Glomerular visceral epithelial cell (primary cell): Measurements from ENCODE around the gene TBX15.

ENCODE experiments used
- DNase-seq: peaks from one replicate; pipeline ENCODE4 v3.0.0-alpha.2; 2016; ENCODE audit errors: extremely low spot score

TBX15 gene

GRCh38 chr1:118988186-118989005 is at the start of gene TBX15:
TBX15 (minus strand) TSS chr1:118988343; CDS start chr1:118987795, 548 bp downstream.
- peak; percentile 79 for DNase-seq

DNA sequence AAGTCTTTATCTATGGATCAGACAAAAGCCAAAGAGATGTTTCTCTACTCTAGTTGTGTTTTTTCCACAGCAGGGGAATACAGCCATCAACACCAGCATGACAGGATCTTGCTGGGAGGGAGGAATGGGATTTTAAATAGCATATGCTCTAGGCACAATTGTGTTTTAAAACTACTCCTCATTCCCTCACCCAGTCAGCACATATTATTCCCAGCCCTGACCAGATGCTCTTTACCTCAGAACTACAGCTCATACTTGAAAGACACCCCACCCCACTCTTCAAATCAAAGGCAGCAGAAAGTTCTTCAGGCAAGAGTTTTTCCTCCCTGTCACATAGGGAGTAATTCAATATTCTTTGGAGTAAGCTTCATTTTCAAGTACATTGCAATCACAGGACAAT is 46.2 kb upstream of the TBX15 start:
- DNase-seq = no peak

GRCh38 chr1:119032986-119033385 is 44.8 kb upstream of the TBX15 start:
- DNase-seq = no peak

DNA sequence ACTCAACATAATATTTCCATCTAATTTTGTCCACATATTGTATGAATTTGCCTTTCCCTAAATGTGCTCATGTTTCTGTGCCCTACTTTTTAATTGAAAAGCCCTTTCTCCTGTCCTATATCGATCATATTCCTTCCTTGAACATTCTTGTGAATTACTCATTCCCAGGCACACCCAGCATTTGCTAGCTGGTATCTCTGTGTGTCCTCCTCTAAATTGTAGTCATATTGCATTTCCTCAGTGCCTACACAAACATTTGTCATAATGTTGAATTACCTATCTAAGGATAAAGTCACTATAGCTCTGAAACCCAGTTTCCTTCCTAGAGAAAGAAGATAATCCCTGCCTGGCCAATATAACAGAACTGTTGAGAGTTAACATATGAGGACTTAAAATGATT is 39.6 kb upstream of the TBX15 start:
- no peak for DNase-seq

DNA sequence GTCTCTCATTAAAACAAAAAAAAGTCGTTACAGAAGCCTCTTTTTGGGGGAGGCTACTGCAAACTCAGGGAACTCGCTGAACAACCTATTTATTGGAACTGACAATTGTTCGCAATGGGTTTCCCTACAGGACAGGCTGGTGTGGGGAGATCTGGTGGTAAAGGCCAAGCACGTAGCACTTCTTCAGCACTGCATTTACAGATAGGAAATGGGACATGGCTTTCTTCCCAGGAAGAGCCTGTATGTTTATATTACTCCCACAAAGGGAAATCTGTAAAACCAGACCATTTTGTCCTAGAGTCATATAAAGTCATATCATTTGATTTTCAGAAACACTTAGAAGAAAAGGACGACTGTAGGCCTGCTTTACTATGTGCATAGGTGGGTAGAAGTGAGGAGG is 38.8 kb upstream of the TBX15 start:
- no peak for DNase-seq

DNA sequence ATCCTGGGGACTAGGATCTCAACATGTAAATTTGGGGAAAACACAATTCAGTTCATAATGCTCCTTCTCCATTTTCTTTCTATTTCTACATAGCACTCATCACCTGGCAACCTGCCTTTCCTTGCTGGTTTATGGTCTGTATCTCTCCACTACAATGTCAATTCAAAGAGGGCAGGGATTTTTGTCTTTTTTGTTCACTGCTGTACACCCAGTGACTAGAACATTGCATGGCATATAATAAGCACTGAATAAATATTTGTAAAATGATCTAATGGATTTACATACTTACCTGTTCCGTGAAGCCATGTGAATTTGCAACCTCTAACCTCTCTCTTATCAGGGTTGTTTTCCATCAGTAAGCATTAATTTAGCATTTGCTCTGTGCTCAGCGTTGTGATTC is 27.4 kb upstream of the TBX15 start:
- DNase-seq = no peak

GRCh38 chr1:119012383-119012782 is 24.2 kb upstream of the TBX15 start:
- no peak for DNase-seq

DNA sequence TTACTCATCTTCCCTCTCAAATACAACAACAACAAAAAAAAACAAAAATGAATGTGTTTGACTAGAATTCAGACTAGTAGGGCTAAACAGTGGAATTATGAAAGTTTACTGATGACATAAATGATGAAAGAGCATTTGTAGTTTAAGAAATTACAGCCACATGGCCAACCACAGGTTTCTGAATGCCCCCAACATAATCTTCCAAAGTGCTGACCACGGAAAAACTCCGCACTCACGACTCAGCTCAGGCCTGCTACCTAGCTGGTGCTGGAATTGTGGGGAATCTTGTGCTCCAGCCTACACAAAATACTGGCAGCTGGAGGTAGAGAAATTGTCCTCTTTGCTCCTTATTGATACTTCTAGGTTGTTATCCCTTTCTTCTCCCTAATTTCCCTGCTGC is 23.6 kb upstream of the TBX15 start:
- DNase-seq = peak; percentile 41

DNA sequence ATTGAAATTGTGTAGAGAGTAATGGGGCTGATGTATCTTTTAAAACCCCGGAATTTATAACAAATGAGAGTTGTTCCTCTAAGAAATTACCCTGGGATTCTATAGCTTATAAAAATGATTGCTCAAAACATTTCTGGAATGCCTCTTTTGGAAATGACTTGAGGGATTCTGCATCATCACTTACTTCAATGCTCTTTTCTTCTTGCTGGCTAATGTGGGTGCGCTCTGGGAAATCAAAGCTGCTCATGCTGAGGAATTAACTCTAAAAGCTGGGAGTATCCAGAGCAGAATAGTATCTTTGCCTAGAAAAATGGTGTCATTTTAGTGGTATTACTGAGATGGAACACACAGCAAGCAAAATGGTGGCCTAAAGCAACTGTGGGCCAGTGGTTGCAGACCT is 23.0 kb upstream of the TBX15 start:
- DNase-seq = no peak

GRCh38 chr1:119010201-119010600 is 22.1 kb upstream of the TBX15 start:
- DNase-seq = peak; percentile 68

DNA sequence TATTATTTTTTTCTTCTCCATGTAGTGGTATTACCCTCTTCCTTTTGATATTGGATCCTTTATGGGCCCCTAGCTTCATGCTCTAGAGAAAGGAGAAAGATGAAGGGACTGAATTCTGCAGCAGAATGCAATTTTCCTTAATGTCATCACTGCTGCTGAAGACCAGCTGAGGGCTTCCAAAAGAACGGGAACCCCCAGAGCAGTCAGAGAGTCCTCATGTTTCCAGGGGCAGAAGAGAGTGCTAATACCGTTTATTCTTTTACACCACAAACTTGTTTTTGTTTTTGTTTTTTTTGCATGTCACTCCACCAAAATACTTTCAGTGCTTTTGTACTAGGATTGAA is 21.1 kb upstream of the TBX15 start:
- no peak for DNase-seq

DNA sequence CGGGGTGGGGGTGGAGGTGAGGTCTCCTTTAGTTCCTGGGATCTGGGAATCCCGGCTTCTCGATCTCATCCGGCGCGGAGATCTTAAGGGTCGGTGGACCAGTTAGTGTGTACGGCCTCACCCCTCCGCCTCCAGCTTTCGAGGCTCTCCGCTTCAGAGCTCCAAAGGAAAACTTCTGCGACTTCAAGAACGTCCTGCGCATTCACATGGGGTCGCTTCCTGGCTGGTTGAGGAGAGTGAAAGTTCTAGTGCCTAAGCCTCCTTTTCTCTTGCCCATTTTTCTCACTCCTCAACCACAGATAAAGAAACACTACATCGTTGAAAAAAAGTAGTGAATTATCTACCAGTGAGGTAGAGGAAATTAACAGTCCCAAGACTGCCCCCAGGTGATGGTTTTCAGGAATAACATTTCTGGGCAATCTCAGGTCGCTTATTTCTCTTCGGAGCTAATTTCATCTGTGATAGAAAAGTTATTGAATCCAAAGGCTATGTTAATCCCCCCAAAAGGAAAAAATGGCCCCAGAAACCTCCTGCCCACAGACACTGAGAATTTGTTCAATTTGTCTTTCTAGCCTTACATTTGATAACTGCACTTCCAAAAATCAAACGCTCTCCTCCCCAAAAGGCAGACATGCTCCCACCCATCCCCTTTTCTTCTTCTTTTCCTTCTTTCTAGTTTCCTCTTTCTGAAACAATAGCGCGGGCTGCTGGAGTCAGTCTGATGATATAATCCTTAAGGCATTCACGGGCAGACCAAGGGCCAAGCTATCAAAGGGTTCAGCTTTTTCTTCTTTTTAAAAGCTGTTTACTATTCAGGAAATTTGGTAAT is 20.6 kb upstream of the TBX15 start:
- peak; percentile 86 for DNase-seq

DNA sequence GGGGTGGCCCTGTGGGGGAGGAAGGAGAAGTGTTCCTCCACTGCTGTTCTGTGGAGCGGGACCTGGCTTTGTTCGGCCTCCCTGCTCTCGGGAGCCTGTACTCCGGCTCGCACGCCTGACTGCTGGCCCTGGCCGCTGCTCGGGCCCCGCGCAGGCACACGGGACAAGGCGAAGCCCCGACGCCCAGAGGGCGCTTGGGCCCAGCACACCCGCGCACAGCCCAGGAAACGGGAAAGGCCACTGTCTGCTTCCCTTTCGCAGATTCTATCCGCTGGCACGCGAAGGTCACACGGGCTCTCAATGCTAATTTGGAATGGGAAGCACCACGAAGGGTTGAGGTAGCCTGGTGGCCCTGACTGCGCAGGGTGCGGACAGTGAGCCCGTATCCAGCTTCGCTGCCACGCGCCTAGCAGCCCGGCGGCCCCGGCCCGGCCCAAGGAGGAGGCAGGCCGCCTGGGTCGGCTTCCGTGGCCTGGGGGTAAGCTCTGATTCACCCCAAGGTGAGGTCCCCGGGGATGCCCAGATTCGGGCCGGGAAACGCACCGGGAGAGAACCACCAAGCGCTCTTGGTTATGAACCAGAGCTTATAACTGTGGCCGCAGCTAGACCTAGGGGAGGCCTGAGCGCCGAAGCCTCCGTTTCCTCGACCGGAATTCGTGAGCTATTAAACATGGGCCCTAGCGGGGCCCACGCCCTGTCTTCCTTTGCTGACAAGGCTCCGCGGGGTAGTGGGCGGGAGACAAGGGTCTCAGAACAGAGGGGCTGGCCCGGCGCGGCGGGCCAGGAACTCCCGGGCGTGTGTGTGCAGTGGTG is 19.7 kb upstream of the TBX15 start:
- no peak for DNase-seq

GRCh38 chr1:119007339-119007669 is 19.2 kb upstream of the TBX15 start:
- DNase-seq = no peak

GRCh38 chr1:119006406-119007279 is 18.5 kb upstream of the TBX15 start:
- DNase-seq = no peak

DNA sequence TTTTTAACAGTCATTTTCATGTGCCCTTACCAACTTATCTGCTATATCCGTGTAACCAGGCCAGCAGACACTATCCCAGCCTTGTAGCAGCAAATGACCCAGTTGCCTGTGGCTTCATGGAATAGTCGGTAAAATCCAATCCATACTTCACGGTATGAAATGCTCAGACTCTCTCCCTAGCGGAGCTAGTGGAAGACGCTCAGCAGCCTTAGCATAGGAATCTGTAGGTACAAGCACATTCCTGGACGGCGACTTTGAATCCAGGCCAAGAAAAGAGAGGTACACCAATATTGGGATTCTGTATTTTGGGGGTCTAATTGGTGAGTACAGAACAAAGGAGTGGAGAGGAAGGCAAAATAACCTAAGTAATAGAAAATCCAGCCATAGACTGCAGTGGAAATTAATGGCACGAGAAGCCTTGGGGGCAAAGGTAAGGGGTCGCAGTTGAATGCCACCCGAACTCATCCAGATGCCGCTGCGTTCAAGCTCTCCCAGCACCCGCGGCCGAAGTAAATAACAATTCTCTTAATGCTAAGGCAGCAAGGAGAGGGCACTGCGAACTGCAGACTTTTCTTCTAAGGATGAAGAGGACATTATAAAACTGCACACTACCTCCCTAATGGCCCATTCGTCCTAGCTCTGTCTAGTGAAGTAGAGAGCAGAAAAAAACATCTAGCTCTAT is 17.7 kb upstream of the TBX15 start:
- DNase-seq = no peak

DNA sequence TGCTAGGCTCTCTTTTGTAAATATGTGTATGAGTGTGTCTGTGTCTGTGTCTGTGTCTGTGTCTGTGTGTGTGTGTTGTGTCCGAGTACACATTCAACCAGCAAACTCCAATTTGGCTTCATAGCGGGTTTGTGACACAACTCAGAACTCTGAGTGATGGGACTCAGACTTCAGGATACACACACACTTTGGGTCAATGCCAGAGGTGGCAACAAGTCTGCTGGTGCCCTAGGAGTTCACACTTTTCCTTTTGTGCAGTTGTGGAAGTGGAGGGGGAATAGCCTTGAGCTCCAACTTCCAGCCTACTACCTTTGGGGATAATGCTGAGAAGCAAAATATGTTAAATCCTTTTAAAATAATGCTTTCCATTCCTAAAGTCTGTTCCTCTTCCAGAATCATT is 16.6 kb upstream of the TBX15 start:
- no peak for DNase-seq

DNA sequence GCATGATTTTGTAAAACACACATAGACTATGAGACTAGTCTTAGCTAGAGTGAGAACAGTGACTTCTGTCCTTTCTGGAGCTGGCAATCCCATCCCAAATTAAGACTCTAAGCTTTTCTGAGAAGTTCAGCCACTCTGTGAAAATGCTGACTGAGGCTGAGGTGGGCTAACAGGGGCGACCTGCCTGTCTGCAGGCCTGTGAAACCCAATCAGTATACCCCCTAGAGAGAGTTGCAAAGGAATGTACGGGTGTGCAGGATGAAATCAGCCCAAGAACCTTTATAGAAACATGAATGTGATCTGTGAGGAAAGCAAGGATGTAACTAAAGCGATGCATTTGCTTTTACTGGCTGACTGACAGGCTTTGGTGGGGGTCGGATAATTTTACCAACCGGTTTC is 16.0 kb upstream of the TBX15 start:
- no peak for DNase-seq

GRCh38 chr1:119003413-119004128 is 15.4 kb upstream of the TBX15 start:
- DNase-seq = no peak

- peak; percentile 90 for DNase-seq
These were observed 14.0 kb upstream of the TBX15 start for GRCh38 chr1:119002028-119002686.
